ENCODE measurements around the gene ITGAD.

Gene ITGAD

GRCh38 chr16:31451201-31451600 is 58.1 kb downstream of the ITGAD start:
- DNase-seq (ENCODE audit: low read depth, low spot score), result no peak
- no peak for TF ChIP-seq ZNF274 (IDR thresholded peaks at IDR 0.05; ENCODE audit: low read depth, low read length)
- H3K4me3 ChIP-seq (ENCODE audit: insufficient read length, low read depth), result no peak overlapping the region

GRCh38 chr16:31451681-31452351 is 58.7 kb downstream of the ITGAD start:
- Histone ChIP-seq H3K36me3 (ENCODE audit: insufficient read depth, insufficient read length, low read length) (peaks cover 16% of the 10 kb centered on the region), H3K27me3 (ENCODE audit: insufficient read depth, insufficient read length) (no peaks in the 10 kb centered on the region), H3K4me1 (ENCODE audit: insufficient read depth, insufficient read length) (peaks cover 16% of the 10 kb centered on the region), H3K4me3 (ENCODE audit: insufficient read length, low read depth) (no peak overlapping the region), H3K9ac (ENCODE audit: insufficient read length, low read depth) (peak overlapping the region; percentile 29), H3K9me3 (ENCODE audit: insufficient read depth, low read length) (no peaks in the 10 kb centered on the region)
- TF ChIP-seq ZNF274 (IDR thresholded peaks at IDR 0.05; ENCODE audit: low read depth, low read length), result no peak
- no peak for TF ChIP-seq YY1 (IDR thresholded peaks at IDR 0.05; ENCODE audit: insufficient read depth, insufficient read length)
- no peak for TF ChIP-seq SUZ12 (IDR thresholded peaks at IDR 0.05; ENCODE audit: extremely low read depth, insufficient read depth, insufficient read length)
- DNase-seq (ENCODE audit: low read depth, low spot score), result no peak

More at GRCh38 chr16:31451201-31451600, 58.1 kb downstream of the ITGAD start:
- Histone ChIP-seq H3K9ac (ENCODE audit: insufficient read length, low read depth) (peak overlapping the region; percentile 29), H3K27me3 (ENCODE audit: insufficient read depth, insufficient read length) (no peaks in the 10 kb centered on the region), H3K36me3 (ENCODE audit: insufficient read depth, insufficient read length, low read length) (peaks cover 10% of the 10 kb centered on the region), H3K9me3 (ENCODE audit: insufficient read depth, low read length) (no peaks in the 10 kb centered on the region), H3K4me1 (ENCODE audit: insufficient read depth, insufficient read length) (peaks cover 16% of the 10 kb centered on the region)

GRCh38 chr16:31452631-31453106 is 59.5 kb downstream of the ITGAD start:
- peaks cover 24% of the 10 kb centered on the region for H3K36me3 ChIP-seq (ENCODE audit: insufficient read depth, insufficient read length, low read length)
- TF ChIP-seq YY1 (IDR thresholded peaks at IDR 0.05; ENCODE audit: insufficient read depth, insufficient read length), result no peak
- TF ChIP-seq ZNF274 (IDR thresholded peaks at IDR 0.05; ENCODE audit: low read depth, low read length), result no peak
- TF ChIP-seq SUZ12 (IDR thresholded peaks at IDR 0.05; ENCODE audit: extremely low read depth, insufficient read depth, insufficient read length), result no peak
- no peak overlapping the region for H3K9ac ChIP-seq (ENCODE audit: insufficient read length, low read depth)
- no peaks in the 10 kb centered on the region for H3K27me3 ChIP-seq (ENCODE audit: insufficient read depth, insufficient read length)
- no peaks in the 10 kb centered on the region; the same call in 1 of the 2 replicates for H3K9me3 ChIP-seq (ENCODE audit: insufficient read depth, low read length)
- H3K4me3 ChIP-seq (ENCODE audit: insufficient read length, low read depth), result no peak overlapping the region
- peak; percentile 74 for DNase-seq (ENCODE audit: low read depth, low spot score)
- peaks cover 17% of the 10 kb centered on the region for H3K4me1 ChIP-seq (ENCODE audit: insufficient read depth, insufficient read length)

GRCh38 chr16:31453255-31454204 is 60.4 kb downstream of the ITGAD start:
- H3K27me3 ChIP-seq (ENCODE audit: insufficient read depth, insufficient read length), result no peaks in the 10 kb centered on the region
- DNase-seq (ENCODE audit: low read depth, low spot score), result no peak
- no peak overlapping the region for H3K4me3 ChIP-seq (ENCODE audit: insufficient read length, low read depth)
- peaks cover 30% of the 10 kb centered on the region for H3K36me3 ChIP-seq (ENCODE audit: insufficient read depth, insufficient read length, low read length)
- peak overlapping the region; percentile 53 for H3K9ac ChIP-seq (ENCODE audit: insufficient read length, low read depth)
- peaks cover 24% of the 10 kb centered on the region for H3K4me1 ChIP-seq (ENCODE audit: insufficient read depth, insufficient read length)
- TF ChIP-seq ZNF274 (IDR thresholded peaks at IDR 0.05; ENCODE audit: low read depth, low read length) (no peak), SUZ12 (IDR thresholded peaks at IDR 0.05; ENCODE audit: extremely low read depth, insufficient read depth, insufficient read length) (no peak), YY1 (IDR thresholded peaks at IDR 0.05; ENCODE audit: insufficient read depth, insufficient read length) (no peak)
- no peaks in the 10 kb centered on the region; the same call in 1 of the 2 replicates for H3K9me3 ChIP-seq (ENCODE audit: insufficient read depth, low read length)

- TF ChIP-seq ZNF274 (IDR thresholded peaks at IDR 0.05; ENCODE audit: low read depth, low read length) (no peak), SUZ12 (IDR thresholded peaks at IDR 0.05; ENCODE audit: extremely low read depth, insufficient read depth, insufficient read length) (no peak), YY1 (IDR thresholded peaks at IDR 0.05; ENCODE audit: insufficient read depth, insufficient read length) (no peak)
- Histone ChIP-seq H3K4me1 (ENCODE audit: insufficient read depth, insufficient read length) (peaks cover 22% of the 10 kb centered on the region), H3K27me3 (ENCODE audit: insufficient read depth, insufficient read length) (no peaks in the 10 kb centered on the region), H3K9ac (ENCODE audit: insufficient read length, low read depth) (no peak overlapping the region), H3K4me3 (ENCODE audit: insufficient read length, low read depth) (no peak overlapping the region), H3K9me3 (ENCODE audit: insufficient read depth, low read length) (no peaks in the 10 kb centered on the region; the same call in 1 of the 2 replicates), H3K36me3 (ENCODE audit: insufficient read depth, insufficient read length, low read length) (peaks cover 30% of the 10 kb centered on the region)
- DNase-seq (ENCODE audit: low read depth, low spot score), result no peak
Observed at GRCh38 chr16:31455601-31456314, 62.6 kb downstream of the ITGAD start.

GRCh38 chr16:31456988-31457360 is 63.8 kb downstream of the ITGAD start:
- Histone ChIP-seq H3K9ac (ENCODE audit: insufficient read length, low read depth) (no peak overlapping the region), H3K4me3 (ENCODE audit: insufficient read length, low read depth) (no peak overlapping the region)
- TF ChIP-seq YY1 (IDR thresholded peaks at IDR 0.05; ENCODE audit: insufficient read depth, insufficient read length) (no peak), ZNF274 (IDR thresholded peaks at IDR 0.05; ENCODE audit: low read depth, low read length) (no peak), SUZ12 (IDR thresholded peaks at IDR 0.05; ENCODE audit: extremely low read depth, insufficient read depth, insufficient read length) (no peak)

More at GRCh38 chr16:31456988-31457360, 63.8 kb downstream of the ITGAD start:
- H3K9me3 ChIP-seq (ENCODE audit: insufficient read depth, low read length), result no peaks in the 10 kb centered on the region; the same call in 1 of the 2 replicates
- H3K4me1 ChIP-seq (ENCODE audit: insufficient read depth, insufficient read length), result peaks cover 18% of the 10 kb centered on the region
- H3K27me3 ChIP-seq (ENCODE audit: insufficient read depth, insufficient read length), result no peaks in the 10 kb centered on the region
- H3K36me3 ChIP-seq (ENCODE audit: insufficient read depth, insufficient read length, low read length), result peaks cover 35% of the 10 kb centered on the region
- no peak for DNase-seq (ENCODE audit: low read depth, low spot score)

Data from NT2/D1 (cell line).